Lower leg skin (tissue), 4 donors: ENCODE data around the gene PDK1. TPM values are rescaled to one million over a fixed set of nuclear protein-coding genes. Genes with fewer than 3 reads are reported as not detected.

ENCODE experiments used
- DNase-seq, 2 donors: peaks; one replicate each; pipeline ENCODE4 v3.0.0-alpha.2; 2019; ENCODE audit warnings: low spot score in 2 of 2
- H3K4me3 ChIP-seq: fragments of 200-600 bp; sonication (generic); 2 replicates; pipeline ENCODE4 v1.5.1; 2017; ENCODE audit warnings: mild to moderate bottlenecking, low read depth; ENCODE audit not compliant: poor library complexity, severe bottlenecking
- POLR2A ChIP-seq, 2 donors: fragments of 450-650 bp; IDR thresholded peaks; one replicate each; pipeline ENCODE4 v1.6.1; 2016 to 2017; ENCODE audit warnings: antibody characterized with exemption in 2 of 2, mild to moderate bottlenecking in 1 of 2, moderate library complexity in 1 of 2
- WGBS, 2 donors: methylation state at CpG; one replicate each; pipeline ENCODE4 v1.1.5; 2018; 5-methylcytosine and 5-hydroxymethylcytosine counted together
- intact Hi-C: fragments of 100-400 bp; cut with DNase I; formaldehyde crosslinking; loops from one replicate; pipeline ENCODE4 v1.15.0; 2023; ENCODE audit warnings: low total_unique reads
- total RNA-seq, 4 donors: library from RNA; depleted of rRNA; stranded (reverse); fragments of >200 nt; gene quantifications; one replicate each; pipeline ENCODE4 v1.1.0, GENCODE V29; 2016
- TF ChIP-seq, protein P1 (sequence below), 3 donors: fragments of 450-650 bp; IDR thresholded peaks; one replicate each; pipeline ENCODE4 v1.5.1; 2016; ENCODE audit warnings: antibody characterized with exemption in 3 of 3, mild to moderate bottlenecking in 3 of 3, moderate library complexity in 2 of 3

The PDK1 gene
- 100 to 1,000 TPM in 1 of 4 donors, 10 to 100 TPM in 3; 34.8 to 117 (median 54.8) TPM for total RNA-seq

GRCh38 chr2:172555522-172556283, at the start of gene PDK1:
Gene PDK1, plus strand, starts transcription at chr2:172556090. Its CDS starts 61 bp downstream, at chr2:172556151.
- peak within 1 kb of the TSS; percentile 82 for H3K4me3 ChIP-seq
- TF ChIP-seq, protein P1, sequence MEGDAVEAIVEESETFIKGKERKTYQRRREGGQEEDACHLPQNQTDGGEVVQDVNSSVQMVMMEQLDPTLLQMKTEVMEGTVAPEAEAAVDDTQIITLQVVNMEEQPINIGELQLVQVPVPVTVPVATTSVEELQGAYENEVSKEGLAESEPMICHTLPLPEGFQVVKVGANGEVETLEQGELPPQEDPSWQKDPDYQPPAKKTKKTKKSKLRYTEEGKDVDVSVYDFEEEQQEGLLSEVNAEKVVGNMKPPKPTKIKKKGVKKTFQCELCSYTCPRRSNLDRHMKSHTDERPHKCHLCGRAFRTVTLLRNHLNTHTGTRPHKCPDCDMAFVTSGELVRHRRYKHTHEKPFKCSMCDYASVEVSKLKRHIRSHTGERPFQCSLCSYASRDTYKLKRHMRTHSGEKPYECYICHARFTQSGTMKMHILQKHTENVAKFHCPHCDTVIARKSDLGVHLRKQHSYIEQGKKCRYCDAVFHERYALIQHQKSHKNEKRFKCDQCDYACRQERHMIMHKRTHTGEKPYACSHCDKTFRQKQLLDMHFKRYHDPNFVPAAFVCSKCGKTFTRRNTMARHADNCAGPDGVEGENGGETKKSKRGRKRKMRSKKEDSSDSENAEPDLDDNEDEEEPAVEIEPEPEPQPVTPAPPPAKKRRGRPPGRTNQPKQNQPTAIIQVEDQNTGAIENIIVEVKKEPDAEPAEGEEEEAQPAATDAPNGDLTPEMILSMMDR (IDR thresholded peaks at IDR 0.05) = no peak
- peak in 1 of 2 donors; percentile 3 for TF ChIP-seq POLR2A (IDR thresholded peaks at IDR 0.05)
- peak; percentile 86 to 97 for DNase-seq
- 0 to 1% methylated on average over 25 to 54 of the region's 88 CpGs for WGBS, 2 donors
- intact Hi-C loops = no loop called here

- H3K4me3 ChIP-seq = no peak overlapping the region
- DNase-seq = no peak
- TF ChIP-seq, protein P1 (IDR thresholded peaks at IDR 0.05) = no peak
- no peak for TF ChIP-seq POLR2A (IDR thresholded peaks at IDR 0.05)
- WGBS, 2 donors = 81 to 93% methylated on average over 4 of the region's 4 CpGs
- intact Hi-C loops = no loop called here
Measured at GRCh38 chr2:172507199-172507598, 48.7 kb upstream of the PDK1 start.

GRCh38 chr2:172510088-172510487, 45.8 kb upstream of the PDK1 start:
- no peak for TF ChIP-seq POLR2A (IDR thresholded peaks at IDR 0.05)
- TF ChIP-seq, protein P1 (IDR thresholded peaks at IDR 0.05) = no peak
- intact Hi-C loops = no loop called here
- H3K4me3 ChIP-seq = no peak overlapping the region
- 72 to 73% methylated on average over 6 of the region's 6 CpGs for WGBS, 2 donors
- DNase-seq = no peak

DNA sequence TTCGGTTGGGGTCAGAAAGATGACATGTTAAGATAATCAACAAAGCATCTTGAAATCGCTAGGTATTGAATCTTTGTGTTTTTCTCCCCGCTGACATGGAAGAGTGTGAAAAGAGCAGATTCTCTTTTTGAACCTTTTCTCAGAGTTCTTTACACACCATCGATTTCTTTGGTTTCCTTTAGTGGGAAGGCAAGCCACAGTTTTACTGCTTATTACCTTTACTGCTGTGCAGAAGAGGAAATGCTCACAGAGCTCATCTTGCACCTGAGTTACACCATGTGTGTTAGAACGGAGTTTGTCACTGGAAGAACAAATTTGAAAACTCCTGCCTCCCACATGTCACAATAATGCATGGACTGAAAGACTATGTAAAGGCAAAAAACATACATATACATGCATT, 45.3 kb upstream of the PDK1 start:
- intact Hi-C loops = no loop called here
- TF ChIP-seq, protein P1 (IDR thresholded peaks at IDR 0.05) = no peak
- TF ChIP-seq POLR2A (IDR thresholded peaks at IDR 0.05) = no peak
- no peak for DNase-seq
- WGBS, 2 donors = 92 to 93% methylated on average over 5 of the region's 5 CpGs
- H3K4me3 ChIP-seq = no peak overlapping the region

- TF ChIP-seq, protein P1 (IDR thresholded peaks at IDR 0.05) = no peak
- no peak for TF ChIP-seq POLR2A (IDR thresholded peaks at IDR 0.05)
- H3K4me3 ChIP-seq = no peak overlapping the region
- 85 to 93% methylated on average over 5 of the region's 5 CpGs for WGBS, 2 donors
- intact Hi-C loops = no loop called here
- no peak for DNase-seq
Measured at GRCh38 chr2:172512810-172513523, 42.9 kb upstream of the PDK1 start.
